GM18870 (cell line): ENCODE results near the gene MIEN1.
"Not testable (repeated sequence)": the region's sequence is repeated elsewhere in the genome, so short reads cannot be mapped to it uniquely, and the experiment has no call there.

Experiments used
- ATAC-seq: cut with Tn5 transposase; IDR thresholded peaks from one replicate; pipeline ENCODE4 v1.9.1; 2021; ENCODE audit warnings: moderate library complexity; ENCODE audit not compliant: unreplicated experiment

MIEN1 gene

GRCh38 chr17:39730095-39730921 lies at the start of gene MIEN1:
MIEN1 (minus strand) TSS chr17:39730532; CDS start chr17:39730495, 37 bp downstream.
- ATAC-seq = no peak

GRCh38 chr17:39777534-39778365 lies 47.4 kb upstream of the MIEN1 start:
- peak; percentile 44 for ATAC-seq

GRCh38 chr17:39776252-39776651 lies 45.9 kb upstream of the MIEN1 start:
- no peak for ATAC-seq

- no peak for ATAC-seq
These were observed 44.7 kb upstream of the MIEN1 start for GRCh38 chr17:39775031-39775430.

GRCh38 chr17:39774047-39774446 lies 43.7 kb upstream of the MIEN1 start:
- no peak for ATAC-seq

GRCh38 chr17:39772987-39773934 lies 42.9 kb upstream of the MIEN1 start:
- ATAC-seq = no peak

GRCh38 chr17:39772415-39772814 lies 42.1 kb upstream of the MIEN1 start:
- ATAC-seq = no peak

GRCh38 chr17:39769974-39770587 lies 39.7 kb upstream of the MIEN1 start:
- ATAC-seq = peak; percentile 43

GRCh38 chr17:39767147-39767546 lies 36.8 kb upstream of the MIEN1 start:
- ATAC-seq = no peak

- no peak for ATAC-seq
These were observed 35.4 kb upstream of the MIEN1 start for GRCh38 chr17:39765766-39766165.

GRCh38 chr17:39765175-39765574 lies 34.8 kb upstream of the MIEN1 start:
- ATAC-seq = no peak

- not testable (repeated sequence) for ATAC-seq
These were observed 33.8 kb upstream of the MIEN1 start for GRCh38 chr17:39764171-39764570.

- ATAC-seq = no peak
These were observed 32.9 kb upstream of the MIEN1 start for GRCh38 chr17:39763051-39763820.

GRCh38 chr17:39761861-39762496 lies 31.6 kb upstream of the MIEN1 start:
- no peak for ATAC-seq

GRCh38 chr17:39759204-39759603 lies 28.9 kb upstream of the MIEN1 start:
- no peak for ATAC-seq

GRCh38 chr17:39757931-39758873 lies 27.9 kb upstream of the MIEN1 start:
- ATAC-seq = no peak

- ATAC-seq = no peak
These were observed 26.9 kb upstream of the MIEN1 start for GRCh38 chr17:39757176-39757662.
